ENCODE measurements around the gene ARL2BP. TPM values are rescaled to one million over a fixed set of nuclear protein-coding genes. Genes with fewer than 3 reads are reported as not detected.

Gene ARL2BP
- total and polyA plus RNA-seq, 2 donors (not counting 1 experiment from before 2014, with no cell fraction given), result 32.5 to 38.8 TPM

DNA sequence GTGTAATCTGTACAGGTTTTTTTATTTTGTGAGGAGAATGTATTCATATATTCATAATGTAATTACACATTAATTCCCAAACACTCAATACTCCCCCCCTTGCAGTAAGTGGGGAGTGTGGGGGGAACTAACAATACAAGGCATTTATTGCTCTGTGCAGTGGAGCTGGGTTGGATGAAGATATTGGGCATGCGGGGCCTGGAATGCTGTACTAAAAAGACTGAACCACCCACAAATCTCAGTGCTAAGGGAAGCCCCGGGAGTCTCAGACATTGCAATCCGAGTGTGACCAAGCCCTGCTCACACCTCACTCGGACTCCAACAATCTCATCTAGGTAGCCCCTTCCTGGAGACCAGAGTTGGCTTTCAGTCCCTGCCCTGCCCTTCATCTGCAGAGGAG is 33.4 kb downstream of the ARL2BP start:
- POLR2A ChIA-PET, result no interaction called here
- Histone ChIP-seq H3K4me1 (ENCODE audit: control insufficient read depth in 2 of 2, insufficient read depth in 2 of 2, low read length in 2 of 2) (peaks cover 0 to 2% of the 10 kb centered on the region in 2 donors), H3K79me2 (ENCODE audit: control insufficient read depth, insufficient read depth, low read length) (no peaks in the 10 kb centered on the region), H4K20me1 (ENCODE audit: control insufficient read depth, insufficient read depth, low read length, poor library complexity, severe bottlenecking) (no peaks in the 10 kb centered on the region), H2AFZ (ENCODE audit: insufficient read depth, low read depth, low read length, poor library complexity, severe bottlenecking) (no peak overlapping the region), H3K4me2 (replicated peaks; ENCODE audit: low read depth, low read length, poor library complexity, severe bottlenecking) (no peak overlapping the region), H3K27ac (ENCODE audit: low read length in 2 of 2) (no peak overlapping the region), H3K4me3 (ENCODE audit: control extremely low read depth in 1 of 5, extremely low read depth in 1 of 5, insufficient read depth in 1 of 5, low read depth in 2 of 5, low read length in 4 of 5) (no peak overlapping the region), H3K36me3 (replicated peaks in 1 of 2; ENCODE audit: control extremely low read depth in 1 of 2, control insufficient read depth in 1 of 2, extremely low read depth in 1 of 2, insufficient read depth in 2 of 2, low read length in 1 of 2) (no peaks in the 10 kb centered on the region), H3K9ac (ENCODE audit: low read length) (no peak overlapping the region), H3K9me3 (ENCODE audit: control extremely low read depth in 1 of 3, control insufficient read depth in 2 of 3, insufficient read depth in 1 of 3, low read length in 2 of 3) (peaks cover 0 to 2% (median 0%) of the 10 kb centered on the region in 3 donors), H3K27me3 (replicated peaks in 1 of 4; ENCODE audit: control extremely low read depth in 1 of 4, control insufficient read depth in 3 of 4, insufficient read depth in 4 of 4, low read length in 3 of 4) (peaks cover 0 to 15% (median 7%) of the 10 kb centered on the region in 4 experiments)
- H3K4me3 Mint-ChIP-seq, result no peak overlapping the region
- CTCF ChIA-PET, result no interaction called here
- H3K27me3 Mint-ChIP-seq, result peaks cover 22% of the 10 kb centered on the region
- no peaks in the 10 kb centered on the region for H3K9me3 Mint-ChIP-seq (ENCODE audit: insufficient read depth)
- 88% methylated on average over 3 of the region's 4 CpGs for WGBS (ENCODE audit: insufficient coverage)
- DNase-seq (no peak), ATAC-seq (ENCODE audit: low read depth) (no peak)
- intact Hi-C loops (cut with micrococcal nuclease), result no loop called here
- H3K4me1 Mint-ChIP-seq, result peaks cover 8% of the 10 kb centered on the region
- no peak for TF ChIP-seq EZH2 (IDR thresholded peaks at IDR 0.05; ENCODE audit: borderline replicate concordance, insufficient read depth, low read depth, low read length, poor library complexity, severe bottlenecking)
- TF ChIP-seq, protein P1, sequence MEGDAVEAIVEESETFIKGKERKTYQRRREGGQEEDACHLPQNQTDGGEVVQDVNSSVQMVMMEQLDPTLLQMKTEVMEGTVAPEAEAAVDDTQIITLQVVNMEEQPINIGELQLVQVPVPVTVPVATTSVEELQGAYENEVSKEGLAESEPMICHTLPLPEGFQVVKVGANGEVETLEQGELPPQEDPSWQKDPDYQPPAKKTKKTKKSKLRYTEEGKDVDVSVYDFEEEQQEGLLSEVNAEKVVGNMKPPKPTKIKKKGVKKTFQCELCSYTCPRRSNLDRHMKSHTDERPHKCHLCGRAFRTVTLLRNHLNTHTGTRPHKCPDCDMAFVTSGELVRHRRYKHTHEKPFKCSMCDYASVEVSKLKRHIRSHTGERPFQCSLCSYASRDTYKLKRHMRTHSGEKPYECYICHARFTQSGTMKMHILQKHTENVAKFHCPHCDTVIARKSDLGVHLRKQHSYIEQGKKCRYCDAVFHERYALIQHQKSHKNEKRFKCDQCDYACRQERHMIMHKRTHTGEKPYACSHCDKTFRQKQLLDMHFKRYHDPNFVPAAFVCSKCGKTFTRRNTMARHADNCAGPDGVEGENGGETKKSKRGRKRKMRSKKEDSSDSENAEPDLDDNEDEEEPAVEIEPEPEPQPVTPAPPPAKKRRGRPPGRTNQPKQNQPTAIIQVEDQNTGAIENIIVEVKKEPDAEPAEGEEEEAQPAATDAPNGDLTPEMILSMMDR (IDR thresholded peaks at IDR 0.05), result no peak
- no peak overlapping the region for H3K27ac Mint-ChIP-seq

DNA sequence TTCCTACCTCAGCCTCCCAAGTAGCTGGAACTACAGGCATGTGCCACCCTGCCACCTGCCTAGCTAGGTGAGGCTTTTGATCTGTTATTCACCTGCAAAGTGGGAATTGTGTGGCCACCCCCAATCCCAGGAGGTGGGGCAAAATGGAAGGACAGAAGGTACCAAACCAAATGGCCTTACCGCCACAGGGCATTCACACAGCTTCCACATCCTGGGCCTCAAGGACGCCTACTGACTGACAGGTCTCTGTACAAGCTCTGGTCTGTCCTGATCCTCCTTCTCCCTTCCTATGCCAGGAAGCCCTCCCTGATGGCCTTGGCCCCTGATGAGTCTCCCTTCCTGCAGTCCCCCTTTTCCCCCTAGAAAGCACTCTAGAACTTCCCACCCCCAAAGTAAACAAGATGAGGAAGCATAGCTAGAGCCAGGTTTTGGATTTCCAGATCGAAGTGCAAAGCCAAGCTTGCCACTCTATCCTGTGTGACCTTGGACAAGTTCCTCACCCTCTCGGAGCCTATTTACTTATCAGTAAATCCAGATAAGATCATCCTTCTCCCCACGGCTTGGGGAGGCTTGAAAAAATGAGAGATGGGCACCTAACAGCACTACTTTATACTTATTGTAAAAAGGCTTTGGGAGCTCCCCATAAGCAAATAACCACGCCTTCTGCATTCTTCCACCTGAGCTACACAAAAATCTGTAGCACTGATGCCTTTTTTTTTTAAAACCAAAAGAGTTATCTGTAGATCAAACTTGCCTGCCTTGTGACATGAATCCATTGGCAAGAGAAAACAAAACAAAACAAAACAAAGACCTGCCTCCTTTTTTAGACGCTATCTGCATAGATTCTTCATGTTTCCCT is 35.0 kb downstream of the ARL2BP start:
- no peaks in the 10 kb centered on the region for H3K79me2 ChIP-seq (ENCODE audit: control insufficient read depth, insufficient read depth, low read length)
- H4K20me1 ChIP-seq (ENCODE audit: control insufficient read depth, insufficient read depth, low read length, poor library complexity, severe bottlenecking), result no peaks in the 10 kb centered on the region
- H3K9ac ChIP-seq (ENCODE audit: low read length), result no peak overlapping the region
- H2AFZ ChIP-seq (ENCODE audit: insufficient read depth, low read depth, low read length, poor library complexity, severe bottlenecking), result no peak overlapping the region
- ChIA-PET POLR2A (interaction anchor here (0.6 kb wide), 2 partner anchors 68 to 344 kb away, joined by 3 read pairs; no protein-coding TSS in a partner anchor), CTCF (interaction anchor here (0.6 to 1.6 kb wide), 3 partner anchors 9 to 25 kb away, joined by 3 to 7 read pairs (median 4); no protein-coding TSS in a partner anchor)
- Mint-ChIP-seq H3K27ac (no peak overlapping the region), H3K9me3 (ENCODE audit: insufficient read depth) (no peaks in the 10 kb centered on the region), H3K4me3 (no peak overlapping the region), H3K4me1 (peaks cover 16% of the 10 kb centered on the region), H3K27me3 (peaks cover 28% of the 10 kb centered on the region)
- H3K4me1 ChIP-seq (ENCODE audit: control insufficient read depth in 2 of 2, insufficient read depth in 2 of 2, low read length in 2 of 2), result peaks cover 11 to 14% of the 10 kb centered on the region in 2 donors
- no peak overlapping the region for H3K27ac ChIP-seq (ENCODE audit: low read length in 2 of 2)
- H3K4me2 ChIP-seq (replicated peaks; ENCODE audit: low read depth, low read length, poor library complexity, severe bottlenecking), result no peak overlapping the region
- DNase-seq (no peak), ATAC-seq (ENCODE audit: low read depth) (no peak)
- intact Hi-C loops (cut with micrococcal nuclease), result no loop called here
- TF ChIP-seq EZH2 (IDR thresholded peaks at IDR 0.05; ENCODE audit: borderline replicate concordance, insufficient read depth, low read depth, low read length, poor library complexity, severe bottlenecking), result no peak
- TF ChIP-seq, protein P1 (IDR thresholded peaks at IDR 0.05), result no peak
- no peak overlapping the region for H3K4me3 ChIP-seq (ENCODE audit: control extremely low read depth in 1 of 5, extremely low read depth in 1 of 5, insufficient read depth in 1 of 5, low read depth in 2 of 5, low read length in 4 of 5)
- peaks cover 0 to 29% (median 18%) of the 10 kb centered on the region in 4 experiments for H3K27me3 ChIP-seq (replicated peaks in 1 of 4; ENCODE audit: control extremely low read depth in 1 of 4, control insufficient read depth in 3 of 4, insufficient read depth in 4 of 4, low read length in 3 of 4)
- 89% methylated on average over 4 of the region's 7 CpGs for WGBS (ENCODE audit: insufficient coverage)
- peaks cover 0 to 4% (median 0%) of the 10 kb centered on the region in 3 donors for H3K9me3 ChIP-seq (ENCODE audit: control extremely low read depth in 1 of 3, control insufficient read depth in 2 of 3, insufficient read depth in 1 of 3, low read length in 2 of 3)
- H3K36me3 ChIP-seq (replicated peaks in 1 of 2; ENCODE audit: control extremely low read depth in 1 of 2, control insufficient read depth in 1 of 2, extremely low read depth in 1 of 2, insufficient read depth in 2 of 2, low read length in 1 of 2), result no peaks in the 10 kb centered on the region

Data from B cell (primary cell).